ENCODE results near the gene AKAP9.

AKAP9 gene

GRCh38 chr7:92156990-92157389 is 216.3 kb downstream of the AKAP9 start:
- Histone ChIP-seq H3K27ac (no peak overlapping the region; the same call in none of the 2 replicates), H3K4me3 (ENCODE audit: low read depth, low read length) (no peak overlapping the region), H3K27me3 (ENCODE audit: insufficient read depth, low read depth, severe bottlenecking) (no peaks in the 10 kb centered on the region), H3K9me3 (ENCODE audit: severe bottlenecking) (no peaks in the 10 kb centered on the region), H3K36me3 (no peaks in the 10 kb centered on the region)
- no peak for TF ChIP-seq CTCF (IDR thresholded peaks at IDR 0.05; ENCODE audit: low read depth, low read length)
- no peak for DNase-seq

GRCh38 chr7:92158660-92159575 is 218.3 kb downstream of the AKAP9 start:
- Histone ChIP-seq H3K27me3 (ENCODE audit: insufficient read depth, low read depth, severe bottlenecking) (no peaks in the 10 kb centered on the region), H3K27ac (no peak overlapping the region), H3K36me3 (no peaks in the 10 kb centered on the region), H3K9me3 (ENCODE audit: severe bottlenecking) (no peaks in the 10 kb centered on the region), H3K4me3 (ENCODE audit: low read depth, low read length) (no peak overlapping the region)
- no peak for TF ChIP-seq CTCF (IDR thresholded peaks at IDR 0.05; ENCODE audit: low read depth, low read length)
- DNase-seq, result no peak

Measured in WERI-Rb-1 (cell line).